ENCODE measurements around the gene KCNN2.

Gene KCNN2

DNA sequence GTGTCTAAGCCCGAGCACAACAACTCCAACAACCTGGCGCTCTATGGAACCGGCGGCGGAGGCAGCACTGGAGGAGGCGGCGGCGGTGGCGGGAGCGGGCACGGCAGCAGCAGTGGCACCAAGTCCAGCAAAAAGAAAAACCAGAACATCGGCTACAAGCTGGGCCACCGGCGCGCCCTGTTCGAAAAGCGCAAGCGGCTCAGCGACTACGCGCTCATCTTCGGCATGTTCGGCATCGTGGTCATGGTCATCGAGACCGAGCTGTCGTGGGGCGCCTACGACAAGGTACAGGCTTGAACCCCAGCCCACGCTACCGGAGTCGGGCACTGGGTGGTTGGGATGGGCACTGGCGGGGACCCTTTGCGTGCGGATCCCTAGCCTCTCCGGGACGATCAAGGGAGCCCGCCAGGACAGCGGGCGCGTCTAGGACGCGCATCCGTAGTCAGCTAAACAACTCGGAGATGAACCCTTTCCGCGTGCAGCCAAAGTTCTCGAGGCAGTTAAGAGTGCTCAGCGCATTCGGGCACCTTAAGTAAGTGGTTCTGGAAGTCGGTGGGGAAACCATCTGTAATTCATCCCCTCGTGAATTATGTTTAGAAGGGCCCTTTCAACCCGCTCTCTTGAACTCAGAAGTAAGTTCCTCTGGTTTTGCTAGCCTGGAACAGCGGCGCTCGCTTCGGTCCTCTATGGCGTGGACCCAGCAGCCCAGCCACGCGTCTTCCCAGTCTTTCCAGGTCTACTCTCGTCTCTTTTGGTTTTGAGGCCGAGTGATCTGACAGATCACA is 1.3 kb downstream of the KCNN2 start:
- no peak for DNase-seq

DNA sequence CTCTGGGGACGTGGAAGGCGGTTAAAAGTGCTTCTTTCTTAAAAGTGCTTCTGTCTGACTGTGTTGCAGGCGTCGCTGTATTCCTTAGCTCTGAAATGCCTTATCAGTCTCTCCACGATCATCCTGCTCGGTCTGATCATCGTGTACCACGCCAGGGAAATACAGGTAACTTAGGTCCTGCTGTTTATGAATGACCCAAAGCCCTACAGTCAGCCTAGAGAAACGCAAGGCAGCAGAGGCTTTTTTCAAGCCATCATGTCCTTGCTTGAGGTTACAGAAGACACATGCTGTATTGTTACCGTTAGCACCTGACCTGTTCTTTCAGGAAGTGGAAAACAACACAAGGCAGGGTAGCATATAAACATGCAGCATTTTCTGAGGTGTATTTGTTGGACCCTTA is 2.0 kb downstream of the KCNN2 start:
- no peak for DNase-seq

DNA sequence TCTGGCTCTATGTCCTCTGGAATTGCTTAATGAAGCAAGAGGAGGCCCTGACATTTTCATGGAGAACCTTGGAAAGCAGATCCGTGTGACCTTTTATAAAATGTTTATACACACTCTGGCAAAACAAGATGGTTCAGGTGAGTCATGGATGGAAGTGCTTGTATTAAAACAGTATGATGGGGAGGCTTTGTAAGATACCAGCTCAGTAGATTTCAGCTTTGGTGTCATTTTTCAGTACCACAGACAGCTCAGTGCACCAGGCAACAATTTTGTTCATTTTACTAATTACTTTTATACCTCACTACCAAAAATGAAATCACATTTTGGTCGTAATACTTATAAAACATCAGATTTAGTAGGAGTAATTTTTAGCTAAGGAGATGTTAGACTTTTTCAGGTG is 5.2 kb downstream of the KCNN2 start:
- no peak for DNase-seq

DNA sequence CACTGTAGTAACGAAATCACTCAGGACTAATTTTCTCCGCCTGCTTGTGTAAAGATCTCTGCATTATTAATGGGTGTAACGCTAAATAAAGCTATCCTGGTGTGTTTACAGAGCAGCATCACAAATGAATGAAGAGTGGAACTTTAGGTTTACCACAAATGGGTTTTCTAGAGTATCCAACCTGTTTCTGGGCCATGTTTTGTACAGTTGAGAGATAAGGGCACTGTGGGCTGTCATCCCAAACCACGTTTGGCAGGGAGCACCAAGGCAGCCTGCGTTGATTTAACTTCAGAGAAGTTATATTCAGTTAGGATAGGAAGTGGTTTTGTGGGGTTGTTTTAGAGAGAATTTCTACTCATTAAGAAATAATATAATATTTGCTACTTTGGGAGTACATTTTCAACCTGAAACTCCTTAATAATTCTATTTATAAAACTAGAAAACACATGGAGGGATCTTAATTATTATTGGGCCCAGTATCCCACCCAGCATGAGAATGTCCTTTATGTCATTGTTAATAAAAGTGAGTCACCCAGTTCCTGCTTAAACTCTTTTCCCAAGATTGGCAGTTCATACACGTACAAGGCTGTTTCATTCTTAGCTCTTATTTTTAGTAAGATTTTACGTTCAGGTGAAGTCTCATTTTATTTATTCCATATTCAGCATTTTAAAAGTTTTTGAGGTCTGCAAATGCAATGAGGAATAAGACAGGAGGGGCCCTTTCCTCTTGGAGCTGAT is 8.0 kb downstream of the KCNN2 start:
- DNase-seq, result no peak

DNA sequence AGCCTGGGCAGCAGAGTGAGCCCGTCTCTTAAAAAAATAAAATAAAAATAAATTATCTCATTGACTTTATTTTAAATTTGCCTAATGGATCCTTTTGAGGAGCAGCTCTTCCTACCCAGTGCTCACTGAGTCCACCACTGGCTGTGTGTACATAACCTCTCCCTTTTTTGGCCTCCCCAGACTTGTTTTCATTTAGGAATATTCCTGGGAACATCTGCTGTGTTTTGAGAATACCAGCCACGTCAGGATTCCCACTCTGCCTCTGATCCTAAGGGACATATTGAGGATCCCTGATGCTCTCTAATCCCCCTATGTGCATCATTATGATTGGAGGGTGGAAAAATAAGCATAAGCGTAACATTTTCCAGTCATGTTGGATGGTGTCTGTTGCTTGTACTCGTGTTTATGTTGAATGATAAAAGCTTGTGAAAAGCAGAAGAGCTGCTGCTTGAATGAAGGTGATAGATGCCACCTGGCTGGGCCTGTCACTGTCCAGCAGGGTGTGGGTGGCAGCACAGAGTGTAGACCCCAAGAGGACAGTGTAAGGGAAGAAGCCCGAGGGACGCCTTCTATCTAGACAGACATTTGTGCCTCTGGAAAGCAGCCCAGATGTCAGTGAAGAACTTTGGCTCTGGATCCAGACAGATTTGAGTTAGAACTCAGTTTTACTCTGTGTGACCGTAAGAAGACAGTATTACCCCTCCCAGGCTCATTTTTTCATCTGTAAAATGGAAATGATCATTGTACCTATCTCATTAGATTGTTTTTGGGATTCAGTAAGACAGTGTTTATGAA is 15.4 kb downstream of the KCNN2 start:
- no peak for DNase-seq

DNA sequence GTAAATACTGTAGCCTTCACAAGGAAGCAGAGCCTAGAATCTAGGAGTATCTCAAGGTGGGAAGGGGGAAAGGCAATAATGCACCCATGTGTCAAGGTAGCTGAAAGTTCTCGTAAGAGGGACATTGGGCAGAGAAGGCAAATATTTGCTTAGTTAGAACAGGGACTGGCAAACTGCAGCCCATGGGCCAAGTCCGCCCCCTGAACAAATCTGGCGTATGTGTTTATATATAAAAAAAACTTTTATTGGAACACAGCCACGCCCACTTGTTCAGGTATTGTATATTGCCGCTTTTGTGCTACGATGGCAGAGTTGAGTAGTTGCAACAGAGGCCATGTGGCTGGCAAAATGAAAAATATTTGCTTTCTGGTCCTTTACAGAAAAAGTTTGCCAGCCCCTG is 16.1 kb downstream of the KCNN2 start:
- DNase-seq, result no peak

DNA sequence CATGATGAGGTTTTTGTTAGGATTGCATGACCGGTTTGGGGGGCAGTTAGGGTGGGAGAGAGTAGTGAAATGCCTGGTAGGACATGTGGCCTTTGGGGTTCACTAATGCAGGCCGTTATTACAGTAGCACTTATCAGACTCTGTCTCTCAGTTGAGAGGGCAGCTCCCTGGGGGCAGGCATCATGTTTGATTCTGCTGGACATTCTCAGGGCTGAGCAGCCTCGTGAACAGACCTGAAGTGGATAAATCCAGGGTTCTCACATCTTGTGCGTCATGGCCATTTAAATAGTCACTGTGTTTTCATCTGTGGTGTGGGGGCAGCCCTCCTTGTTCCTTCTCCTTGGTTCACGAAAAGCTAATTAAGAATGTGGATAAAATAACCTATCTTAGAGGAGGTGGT is 18.9 kb downstream of the KCNN2 start:
- DNase-seq, result no peak

DNA sequence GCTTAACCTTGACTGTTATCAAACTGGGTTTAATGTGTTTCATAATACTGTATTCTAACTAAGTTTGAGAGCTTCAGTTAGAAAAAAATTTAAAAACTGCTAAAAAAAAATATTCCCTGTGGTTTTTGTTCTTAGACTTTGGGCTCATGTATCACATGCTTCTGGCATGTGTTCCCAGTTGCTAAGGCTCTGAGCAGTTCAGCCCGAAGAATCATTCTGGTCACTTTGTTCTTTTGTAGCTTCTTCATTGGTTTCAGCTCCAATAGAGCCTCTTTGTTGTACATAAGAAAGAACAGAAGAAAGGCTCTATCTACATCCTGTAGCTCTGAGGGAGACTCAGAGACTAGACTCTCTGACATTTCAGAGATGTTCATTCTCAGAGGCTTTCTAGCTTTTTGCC is 25.6 kb downstream of the KCNN2 start:
- DNase-seq, result no peak

DNA sequence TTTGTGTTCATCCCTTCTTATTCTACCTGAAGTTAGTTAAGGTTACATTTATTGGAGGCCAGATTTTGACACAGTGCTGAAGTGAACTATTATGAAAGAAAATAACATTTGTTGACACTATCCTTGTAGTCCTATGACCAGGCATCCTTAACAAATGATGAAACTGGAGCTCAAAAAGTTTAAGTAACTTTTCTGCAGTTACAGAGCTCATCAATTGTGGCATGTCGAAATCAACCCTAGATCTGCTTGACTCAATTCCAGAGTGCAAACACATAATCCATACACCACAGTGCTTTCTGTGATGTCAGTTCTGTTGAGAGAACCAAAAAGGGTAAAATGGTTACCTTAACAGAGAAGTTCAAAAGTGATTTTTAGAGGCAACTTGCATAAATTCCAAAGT is 28.6 kb downstream of the KCNN2 start:
- no peak for DNase-seq

DNA sequence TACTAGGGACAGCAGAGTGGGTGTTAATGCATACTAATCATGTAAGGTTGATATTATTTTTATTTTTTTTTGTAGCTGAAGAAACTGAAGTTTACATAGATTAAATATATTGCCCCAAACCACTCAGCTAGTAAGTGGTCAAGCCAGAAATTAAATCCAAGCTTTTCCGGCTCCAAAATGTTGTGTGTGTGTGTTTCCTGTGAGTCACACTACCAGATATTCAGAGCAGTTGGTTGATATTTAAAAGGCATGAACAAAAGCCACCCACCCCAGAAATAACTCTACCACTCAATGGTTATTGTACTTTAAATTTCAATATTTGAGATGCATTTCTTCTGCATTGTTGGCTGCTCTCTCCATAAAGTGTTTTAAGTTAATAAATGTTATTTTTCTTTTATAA is 29.5 kb downstream of the KCNN2 start:
- no peak for DNase-seq

DNA sequence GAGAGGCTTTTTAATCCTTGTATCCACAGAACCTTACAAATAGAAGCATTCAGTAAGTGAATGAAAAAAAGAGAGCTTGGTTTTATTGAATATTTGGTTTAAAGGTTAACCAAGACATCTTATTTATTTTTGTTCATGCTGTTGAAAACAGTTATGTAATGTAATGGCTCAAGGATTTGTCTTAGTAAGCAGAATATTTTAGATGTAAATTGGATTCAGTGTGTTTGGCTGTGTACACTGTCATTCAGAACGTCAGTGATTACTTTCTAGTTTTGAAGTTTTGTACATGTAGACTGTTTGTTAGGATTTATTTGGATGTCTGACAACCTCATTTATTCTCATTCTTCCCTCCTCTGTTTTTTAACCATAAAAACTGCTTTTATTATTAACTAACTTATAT is 31.3 kb downstream of the KCNN2 start:
- DNase-seq, result no peak

DNA sequence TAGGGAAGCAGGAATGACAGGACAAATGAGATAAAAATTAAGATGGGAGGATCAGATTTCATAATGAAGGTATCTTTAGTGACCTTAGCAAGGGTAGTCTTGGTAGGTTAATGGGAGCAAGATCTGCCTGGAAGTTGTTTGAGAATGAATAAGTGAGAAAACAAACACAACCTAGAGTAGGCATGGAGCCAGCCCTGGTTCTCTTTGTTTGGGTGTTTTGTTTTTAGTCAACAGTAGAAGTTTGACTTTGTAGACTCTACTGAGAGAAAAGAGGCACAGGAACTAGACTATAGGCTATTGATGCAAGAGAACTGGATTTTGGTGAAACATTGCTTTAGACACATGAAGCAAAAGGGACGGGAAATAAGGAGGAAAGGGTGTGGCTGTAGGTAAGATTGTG is 40.3 kb downstream of the KCNN2 start:
- DNase-seq, result no peak

DNA sequence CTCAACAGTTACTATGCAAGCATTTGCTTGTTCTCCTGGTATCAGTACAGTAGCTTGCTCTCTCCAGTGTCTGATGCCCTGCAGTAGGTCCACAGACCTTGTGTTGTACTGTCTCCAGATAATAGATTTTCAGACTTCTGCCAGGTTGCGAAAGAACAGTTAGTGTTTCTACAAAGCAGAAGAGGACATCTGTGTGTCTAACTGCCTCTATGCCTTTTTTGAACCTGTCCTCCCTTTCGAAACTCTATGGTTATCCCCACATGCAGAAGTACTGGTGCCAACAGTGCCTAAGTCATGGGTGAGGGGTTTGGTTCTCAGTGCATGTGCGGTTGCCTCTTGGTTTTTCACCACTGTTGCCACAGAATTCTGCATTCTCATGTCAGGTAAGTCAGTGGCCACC is 45.9 kb downstream of the KCNN2 start:
- no peak for DNase-seq

DNA sequence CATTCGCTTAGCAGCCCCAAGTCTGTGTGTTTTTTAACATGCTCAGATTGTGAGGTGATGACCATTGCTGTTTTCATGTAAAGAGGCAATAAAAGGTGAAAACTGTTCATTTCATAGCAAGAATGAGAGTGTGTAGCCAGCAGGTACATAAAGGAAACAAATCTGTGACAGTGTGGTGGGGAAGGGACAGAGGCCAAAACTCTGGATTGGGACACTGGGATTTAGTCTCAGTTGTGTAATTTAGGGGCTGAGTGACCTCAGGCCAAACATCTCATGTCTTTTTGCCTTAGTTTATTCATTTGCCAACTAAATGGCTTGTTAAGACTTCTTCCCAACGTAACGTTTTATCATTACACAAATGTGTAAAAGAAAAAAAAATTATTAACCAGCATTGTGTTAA is 47.0 kb downstream of the KCNN2 start:
- DNase-seq, result no peak

DNA sequence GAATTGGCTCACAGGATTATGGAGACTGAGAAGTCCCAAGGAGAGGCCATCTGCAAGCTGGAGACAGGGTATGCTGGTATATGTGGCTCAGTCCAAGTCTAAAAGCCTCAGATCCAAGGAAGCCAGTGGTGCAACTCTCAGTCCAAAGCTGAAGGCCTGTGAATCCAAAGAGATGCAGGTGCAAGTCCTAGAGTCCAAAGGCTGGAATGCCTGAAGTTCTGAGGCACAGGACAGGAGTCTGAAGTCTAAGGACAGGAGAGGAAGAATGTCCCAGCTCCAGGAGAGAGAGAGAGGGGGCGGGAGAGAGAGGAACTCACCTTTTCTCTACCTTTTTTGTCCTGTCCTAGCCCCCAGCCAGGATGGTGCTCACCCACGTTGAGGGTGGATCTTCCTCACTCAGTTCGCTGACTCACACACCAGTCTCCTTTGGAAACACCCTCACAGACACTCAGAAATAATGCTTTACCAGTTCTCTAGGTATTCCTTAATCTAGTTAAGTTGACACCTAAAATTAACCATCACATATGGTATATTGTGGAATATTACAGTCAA is 49.6 kb downstream of the KCNN2 start:
- no peak for DNase-seq

DNA sequence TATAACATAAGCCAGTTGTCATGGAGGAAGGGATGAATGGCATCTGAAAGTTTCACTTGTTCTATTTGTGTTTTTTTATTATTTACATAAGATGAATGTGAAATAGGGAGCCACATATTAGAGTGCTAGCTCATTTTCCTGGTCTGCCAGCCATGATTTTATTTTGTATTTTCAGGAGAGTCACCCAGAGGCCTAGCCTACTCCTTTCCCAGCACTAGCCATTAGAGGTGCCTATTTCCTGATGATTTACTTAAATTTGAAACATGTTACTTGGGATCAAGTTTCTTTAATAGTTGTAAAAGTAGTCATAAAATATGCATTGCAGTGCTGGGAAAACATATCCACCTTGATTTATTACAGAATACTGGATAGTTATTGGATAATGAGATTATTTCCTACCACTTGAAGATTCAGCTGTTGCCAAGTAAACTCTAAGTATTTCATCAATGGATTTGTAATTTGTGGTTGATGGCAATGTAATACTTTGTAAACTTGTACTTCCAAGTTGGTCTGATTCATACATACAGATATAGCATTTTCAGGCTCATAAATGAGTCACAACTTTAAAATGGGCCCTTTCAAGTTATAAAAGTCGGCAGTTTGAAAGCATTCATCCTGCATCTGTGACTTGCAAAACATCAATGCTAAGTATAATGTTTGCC is 50.8 kb downstream of the KCNN2 start:
- DNase-seq, result no peak

DNA sequence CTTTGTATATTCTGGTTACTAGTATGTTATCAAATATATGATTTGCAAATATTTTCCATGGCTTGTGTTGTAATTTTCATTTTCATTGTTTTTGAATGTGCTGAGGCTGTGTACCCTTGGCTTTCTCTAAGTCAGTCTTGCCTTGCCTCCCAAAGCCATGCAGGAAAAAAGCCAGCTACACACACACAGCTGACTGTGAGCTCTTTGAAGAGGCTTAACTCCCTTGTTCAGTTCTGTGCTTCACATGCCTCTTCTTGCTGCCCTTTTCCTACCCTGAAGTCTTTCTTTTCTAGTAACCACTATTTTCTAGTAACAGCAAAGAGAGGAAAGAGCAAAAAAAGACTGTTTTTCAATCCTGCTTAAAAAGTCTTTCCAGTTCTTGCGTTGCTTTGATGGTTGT is 53.9 kb downstream of the KCNN2 start:
- no peak for DNase-seq

DNA sequence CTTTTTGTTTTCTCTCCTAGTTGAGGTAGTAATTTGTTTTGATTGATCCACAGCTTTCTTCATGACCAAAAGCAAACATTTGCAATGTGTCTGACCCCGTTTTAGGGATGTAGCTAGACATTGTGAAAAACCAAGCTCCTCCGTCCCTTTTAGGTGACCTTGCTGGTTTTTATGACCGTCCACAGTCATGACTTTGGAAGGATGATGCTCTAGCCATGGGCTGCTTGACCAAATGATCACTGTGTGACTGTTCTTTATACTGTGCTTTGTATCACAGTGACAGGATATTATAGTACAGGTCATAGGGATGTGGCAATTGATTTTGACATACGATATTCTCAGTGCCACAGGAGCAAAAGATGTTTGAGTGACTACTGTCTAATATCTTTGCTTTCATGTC is 54.4 kb downstream of the KCNN2 start:
- DNase-seq, result no peak

DNA sequence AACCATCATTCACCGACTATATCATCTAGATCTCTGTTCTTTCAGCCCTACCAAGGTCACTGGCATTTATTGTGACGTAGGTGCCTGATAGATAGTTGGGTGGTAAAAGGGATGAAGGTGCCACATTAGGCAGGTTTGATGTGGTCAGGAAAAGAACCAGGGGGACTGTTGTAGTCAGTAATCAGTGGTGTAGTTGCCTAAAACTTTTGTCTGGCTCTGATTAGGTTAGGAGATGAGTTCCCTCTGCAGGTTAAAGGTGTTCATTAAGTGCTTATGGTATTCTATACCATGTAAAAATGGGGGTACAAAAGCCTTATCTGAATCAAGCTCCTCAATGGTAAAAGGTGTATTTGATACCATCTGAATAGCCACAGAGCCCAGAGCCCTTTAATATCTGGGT is 55.6 kb downstream of the KCNN2 start:
- DNase-seq, result no peak

DNA sequence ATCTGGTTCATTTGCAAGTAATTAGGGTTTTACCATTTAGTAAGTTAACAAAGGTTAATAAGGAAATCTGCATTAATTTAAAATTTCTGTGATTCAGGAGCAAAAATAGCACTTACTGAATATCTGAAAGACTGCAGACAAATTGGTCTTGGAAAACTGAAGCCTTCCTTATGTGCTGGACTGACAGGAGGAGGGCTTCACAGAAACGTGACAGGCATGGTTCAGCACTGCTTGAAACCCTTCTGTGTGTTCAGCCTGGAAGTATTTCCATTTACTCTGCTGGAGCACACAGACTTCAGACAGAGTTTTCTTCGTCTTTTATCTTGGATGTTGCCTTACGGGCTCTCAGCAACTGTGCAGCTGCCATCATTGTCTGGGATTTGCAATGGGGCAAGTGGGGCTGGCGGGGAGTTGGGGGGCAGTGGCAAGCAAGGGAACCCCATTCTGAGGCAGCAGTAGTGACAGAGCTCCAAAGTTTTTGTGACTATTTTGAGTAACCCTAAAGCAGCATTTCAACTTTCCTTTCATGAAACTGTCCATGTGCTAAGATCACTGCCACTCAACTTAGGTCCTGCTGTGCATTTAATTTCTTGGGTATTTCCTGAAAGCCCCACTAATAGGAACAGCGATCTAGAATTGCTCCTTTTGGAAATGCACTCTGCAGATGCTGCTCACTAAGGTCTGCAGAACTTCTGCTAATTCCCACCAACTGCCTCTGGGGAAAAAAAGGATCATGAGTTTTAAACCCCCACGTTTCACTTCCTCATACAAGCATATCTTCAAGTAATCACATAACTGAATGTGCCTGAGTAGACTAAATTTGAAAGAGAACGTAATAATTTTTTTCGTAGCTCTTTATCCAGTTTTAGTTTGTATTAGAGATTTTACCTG is 56.6 kb downstream of the KCNN2 start:
- no peak for DNase-seq

DNA sequence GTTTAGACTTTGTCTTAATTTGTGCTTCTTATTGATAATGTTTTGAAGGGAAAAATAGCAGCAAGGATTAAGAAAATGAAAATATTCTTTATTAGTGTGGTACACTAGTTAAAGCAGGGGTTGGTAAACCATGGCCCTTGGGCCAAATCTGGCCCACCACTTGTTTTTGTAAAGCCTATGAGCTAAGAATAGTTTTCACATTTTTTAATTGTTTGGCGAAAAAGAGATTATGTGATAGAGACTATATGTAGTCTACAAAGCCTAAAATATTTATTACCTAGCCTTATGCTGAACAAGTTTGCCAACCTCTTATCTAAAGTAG is 57.2 kb downstream of the KCNN2 start:
- DNase-seq, result no peak

DNA sequence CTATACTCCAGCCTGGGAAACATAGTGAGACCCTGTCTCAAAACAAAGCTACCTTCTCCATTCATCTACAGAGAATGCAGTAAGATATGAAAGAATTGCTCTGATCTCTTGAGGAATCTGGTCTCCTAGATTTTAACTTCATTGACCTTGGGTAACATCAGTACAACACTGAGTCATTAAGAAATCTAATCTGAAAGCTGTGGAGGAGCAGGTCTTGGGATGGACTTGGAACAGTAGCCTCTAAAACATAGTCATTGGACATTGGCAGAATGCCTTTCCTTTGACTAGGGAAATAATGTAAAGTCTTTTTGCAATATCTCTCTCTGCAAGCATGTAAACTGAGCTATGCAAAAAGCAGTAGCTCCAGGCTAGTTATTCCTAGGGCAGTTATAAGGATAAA is 58.1 kb downstream of the KCNN2 start:
- no peak for DNase-seq

All from NCI-H1092 (cell line).